HUES48 (cell line): ENCODE data around the gene ZYX.
"Not testable (repeated sequence)": the region's sequence is repeated elsewhere in the genome, so short reads cannot be mapped to it uniquely, and the experiment has no call there.

Experiments used
- H3K27ac ChIP-seq: one replicate; pipeline ENCODE4 v1.7.0; 2013; ENCODE audit warnings: low read depth, low read length, inconsistent platforms
- H3K27me3 ChIP-seq: 2 replicates; pipeline ENCODE4 v1.6.1; 2013; ENCODE audit warnings: mild to moderate bottlenecking, low read length; ENCODE audit not compliant: control insufficient read depth, insufficient read depth
- H3K36me3 ChIP-seq: 2 replicates; pipeline ENCODE4 v1.6.1; 2013; ENCODE audit warnings: low read length; ENCODE audit not compliant: control insufficient read depth, insufficient read depth
- H3K4me1 ChIP-seq: 2 replicates; pipeline ENCODE4 v1.6.1; 2013; ENCODE audit warnings: mild to moderate bottlenecking, low read length; ENCODE audit not compliant: control insufficient read depth, insufficient read depth
- H3K4me3 ChIP-seq: 2 replicates; pipeline ENCODE4 v1.5.1; 2013; ENCODE audit warnings: mild to moderate bottlenecking, low read depth, low read length
- H3K9ac ChIP-seq: 2 replicates; pipeline ENCODE4 v1.6.1; 2013; ENCODE audit warnings: mild to moderate bottlenecking, low read depth, low read length, moderate library complexity
- H3K9me3 ChIP-seq: 2 replicates; pipeline ENCODE4 v1.6.1; 2013; ENCODE audit warnings: low read length; ENCODE audit not compliant: control insufficient read depth, insufficient read depth

Gene ZYX

GRCh38 chr7:143415742-143416397, 34.7 kb downstream of the ZYX start:
- Histone ChIP-seq H3K9me3 (no peaks in the 10 kb centered on the region; the same call in 1 of the 2 replicates), H3K36me3 (no peaks in the 10 kb centered on the region), H3K27me3 (no peaks in the 10 kb centered on the region), H3K4me3 (no peak overlapping the region), H3K9ac (no peak overlapping the region), H3K27ac (no peak overlapping the region), H3K4me1 (peaks cover 51% of the 10 kb centered on the region)

- Histone ChIP-seq H3K9ac (no peak overlapping the region), H3K27ac (no peak overlapping the region), H3K27me3 (no peaks in the 10 kb centered on the region), H3K4me1 (peaks cover 44% of the 10 kb centered on the region), H3K36me3 (no peaks in the 10 kb centered on the region), H3K9me3 (no peaks in the 10 kb centered on the region; the same call in 1 of the 2 replicates), H3K4me3 (no peak overlapping the region)
These were observed 35.5 kb downstream of the ZYX start for GRCh38 chr7:143416565-143417149.

GRCh38 chr7:143417734-143418383, 36.7 kb downstream of the ZYX start:
- H3K9ac ChIP-seq: no peak overlapping the region
- H3K27ac ChIP-seq: peak overlapping the region; percentile 40
- no peak overlapping the region for H3K4me3 ChIP-seq
- H3K4me1 ChIP-seq: peaks cover 32% of the 10 kb centered on the region
- no peaks in the 10 kb centered on the region for H3K27me3 ChIP-seq
- H3K9me3 ChIP-seq: no peaks in the 10 kb centered on the region; the same call in 1 of the 2 replicates
- no peaks in the 10 kb centered on the region for H3K36me3 ChIP-seq

- Histone ChIP-seq H3K27ac (no peak overlapping the region), H3K4me3 (no peak overlapping the region), H3K9ac (no peak overlapping the region), H3K9me3 (no peaks in the 10 kb centered on the region; the same call in 1 of the 2 replicates), H3K4me1 (peaks cover 23% of the 10 kb centered on the region), H3K36me3 (no peaks in the 10 kb centered on the region), H3K27me3 (no peaks in the 10 kb centered on the region)
These were observed 37.7 kb downstream of the ZYX start for GRCh38 chr7:143418681-143419458.

- Histone ChIP-seq H3K4me1 (peaks cover 19% of the 10 kb centered on the region), H3K36me3 (no peaks in the 10 kb centered on the region), H3K9ac (no peak overlapping the region)
These were observed 38.7 kb downstream of the ZYX start for GRCh38 chr7:143419880-143420279.

GRCh38 chr7:143420624-143421023, 39.5 kb downstream of the ZYX start:
- H3K36me3 ChIP-seq, H3K27me3 ChIP-seq, H3K27ac ChIP-seq, H3K4me3 ChIP-seq, H3K9ac ChIP-seq, H3K9me3 ChIP-seq: not testable (repeated sequence)
- H3K4me1 ChIP-seq: peaks cover 16% of the 10 kb centered on the region

More at GRCh38 chr7:143419880-143420279, 38.7 kb downstream of the ZYX start:
- Histone ChIP-seq H3K9me3 (no peaks in the 10 kb centered on the region; the same call in 1 of the 2 replicates), H3K27me3 (no peaks in the 10 kb centered on the region), H3K27ac (no peak overlapping the region), H3K4me3 (no peak overlapping the region)

GRCh38 chr7:143422033-143422432, 40.9 kb downstream of the ZYX start:
- no peak overlapping the region for H3K27ac ChIP-seq
- H3K4me1 ChIP-seq: peaks cover 7% of the 10 kb centered on the region
- no peaks in the 10 kb centered on the region for H3K36me3 ChIP-seq
- no peak overlapping the region for H3K4me3 ChIP-seq
- no peak overlapping the region for H3K9ac ChIP-seq
- no peaks in the 10 kb centered on the region for H3K27me3 ChIP-seq
- no peaks in the 10 kb centered on the region; the same call in 1 of the 2 replicates for H3K9me3 ChIP-seq

GRCh38 chr7:143424476-143424875, 43.3 kb downstream of the ZYX start:
- not testable (repeated sequence) for H3K9ac ChIP-seq, H3K27me3 ChIP-seq, H3K4me1 ChIP-seq, H3K27ac ChIP-seq, H3K36me3 ChIP-seq, H3K9me3 ChIP-seq, H3K4me3 ChIP-seq

- H3K27ac ChIP-seq: no peak overlapping the region
- no peak overlapping the region for H3K4me3 ChIP-seq
- no peaks in the 10 kb centered on the region for H3K4me1 ChIP-seq
- H3K9me3 ChIP-seq: no peaks in the 10 kb centered on the region
- H3K9ac ChIP-seq: no peak overlapping the region
- H3K27me3 ChIP-seq: no peaks in the 10 kb centered on the region
- H3K36me3 ChIP-seq: no peaks in the 10 kb centered on the region
These were observed 45.5 kb downstream of the ZYX start for GRCh38 chr7:143426479-143427142.

- Histone ChIP-seq H3K9ac (no peak overlapping the region), H3K9me3 (no peaks in the 10 kb centered on the region), H3K4me1 (no peaks in the 10 kb centered on the region), H3K36me3 (no peaks in the 10 kb centered on the region), H3K4me3 (no peak overlapping the region), H3K27ac (no peak overlapping the region), H3K27me3 (no peaks in the 10 kb centered on the region)
These were observed 48.9 kb downstream of the ZYX start for GRCh38 chr7:143429770-143430698.
